Stimulated activated effector memory CD8-positive, alpha-beta T cell treated with anti-CD3 and anti-CD28 coated beads, Interleukin-12 subunit alpha, Interleukin-12 subunit beta, amount 100 ng/mL, for 72 hours (primary cell): Measurements from ENCODE around the gene RGS6.

Source experiments
- ATAC-seq: fragments of 150-1000 bp; cut with Tn5 transposase; 2 replicates; pipeline ENCODE4 v1.10.0; 2021
- DNase-seq, 2 donors: peaks; one replicate each; pipeline ENCODE4 v3.0.0; 2021 to 2022; ENCODE audit warnings: low spot score in 2 of 2
- H3K27ac Mint-ChIP-seq: one replicate; pipeline ENCODE4 v1.8.0; 2022; ENCODE audit warnings: mild to moderate bottlenecking, mixed read lengths
- H3K36me3 Mint-ChIP-seq: one replicate; pipeline ENCODE4 v1.8.0; 2022; ENCODE audit warnings: mild to moderate bottlenecking, mixed read lengths
- H3K4me1 Mint-ChIP-seq: one replicate; pipeline ENCODE4 v1.8.0; 2022; ENCODE audit warnings: mixed read lengths
- H3K4me3 Mint-ChIP-seq: one replicate; pipeline ENCODE4 v1.8.0; 2022; ENCODE audit warnings: mild to moderate bottlenecking, mixed read lengths
- H3K9me3 Mint-ChIP-seq: one replicate; pipeline ENCODE4 v1.8.0; 2022; ENCODE audit warnings: mixed read lengths

Gene RGS6

GRCh38 chr14:72061718-72062117 lies 129.5 kb downstream of the RGS6 start:
- H3K36me3 Mint-ChIP-seq: no peaks in the 10 kb centered on the region
- H3K27ac Mint-ChIP-seq: no peak overlapping the region
- no peaks in the 10 kb centered on the region for H3K9me3 Mint-ChIP-seq
- no peak overlapping the region for H3K4me3 Mint-ChIP-seq
- no peaks in the 10 kb centered on the region for H3K4me1 Mint-ChIP-seq
- ATAC-seq (no peak), DNase-seq (no peak)

- no peaks in the 10 kb centered on the region for H3K36me3 Mint-ChIP-seq
- no peaks in the 10 kb centered on the region for H3K9me3 Mint-ChIP-seq
- no peak overlapping the region for H3K4me3 Mint-ChIP-seq
- DNase-seq (no peak), ATAC-seq (no peak)
- H3K27ac Mint-ChIP-seq: no peak overlapping the region
- no peaks in the 10 kb centered on the region for H3K4me1 Mint-ChIP-seq
Measured at GRCh38 chr14:72063761-72064282, 131.6 kb downstream of the RGS6 start.

- Mint-ChIP-seq H3K4me3 (no peak overlapping the region), H3K4me1 (no peaks in the 10 kb centered on the region), H3K9me3 (no peaks in the 10 kb centered on the region), H3K27ac (no peak overlapping the region), H3K36me3 (no peaks in the 10 kb centered on the region)
- DNase-seq (no peak), ATAC-seq (no peak)
Measured at GRCh38 chr14:72064501-72064900, 132.3 kb downstream of the RGS6 start.

- Mint-ChIP-seq H3K4me1 (no peaks in the 10 kb centered on the region), H3K27ac (no peak overlapping the region), H3K36me3 (no peaks in the 10 kb centered on the region), H3K9me3 (no peaks in the 10 kb centered on the region), H3K4me3 (no peak overlapping the region)
- ATAC-seq: no peak
- DNase-seq: no peak
Measured at GRCh38 chr14:72070458-72070857, 138.2 kb downstream of the RGS6 start.

GRCh38 chr14:72075649-72076334 lies 143.6 kb downstream of the RGS6 start:
- no peak overlapping the region for H3K4me3 Mint-ChIP-seq
- H3K27ac Mint-ChIP-seq: no peak overlapping the region
- no peaks in the 10 kb centered on the region for H3K4me1 Mint-ChIP-seq
- DNase-seq: no peak
- no peaks in the 10 kb centered on the region for H3K9me3 Mint-ChIP-seq
- no peak for ATAC-seq
- H3K36me3 Mint-ChIP-seq: no peaks in the 10 kb centered on the region

GRCh38 chr14:72081137-72081536 lies 148.9 kb downstream of the RGS6 start:
- DNase-seq (no peak), ATAC-seq (no peak)
- Mint-ChIP-seq H3K4me3 (no peak overlapping the region), H3K9me3 (no peaks in the 10 kb centered on the region), H3K36me3 (no peaks in the 10 kb centered on the region), H3K4me1 (no peaks in the 10 kb centered on the region), H3K27ac (no peak overlapping the region)

- no peak overlapping the region for H3K27ac Mint-ChIP-seq
- ATAC-seq: no peak
- no peak for DNase-seq
- H3K4me3 Mint-ChIP-seq: no peak overlapping the region
- no peaks in the 10 kb centered on the region for H3K9me3 Mint-ChIP-seq
- no peaks in the 10 kb centered on the region for H3K36me3 Mint-ChIP-seq
- H3K4me1 Mint-ChIP-seq: no peaks in the 10 kb centered on the region
Measured at GRCh38 chr14:72084935-72085334, 152.7 kb downstream of the RGS6 start.

GRCh38 chr14:72089625-72090024 lies 157.4 kb downstream of the RGS6 start:
- no peak for ATAC-seq
- Mint-ChIP-seq H3K4me1 (peaks cover 2% of the 10 kb centered on the region), H3K4me3 (no peak overlapping the region), H3K27ac (no peak overlapping the region), H3K9me3 (no peaks in the 10 kb centered on the region), H3K36me3 (no peaks in the 10 kb centered on the region)
- no peak for DNase-seq

GRCh38 chr14:72094844-72095582 lies 162.8 kb downstream of the RGS6 start:
- DNase-seq: no peak
- Mint-ChIP-seq H3K4me1 (peaks cover 14% of the 10 kb centered on the region), H3K27ac (peak overlapping the region; percentile 52), H3K4me3 (peak overlapping the region; percentile 6), H3K36me3 (no peaks in the 10 kb centered on the region), H3K9me3 (no peaks in the 10 kb centered on the region)
- peak; percentile 90 for ATAC-seq

GRCh38 chr14:72097173-72097783 lies 165.0 kb downstream of the RGS6 start:
- no peaks in the 10 kb centered on the region for H3K9me3 Mint-ChIP-seq
- H3K4me3 Mint-ChIP-seq: no peak overlapping the region
- ATAC-seq (no peak), DNase-seq (no peak)
- peaks cover 14% of the 10 kb centered on the region for H3K4me1 Mint-ChIP-seq
- no peaks in the 10 kb centered on the region for H3K36me3 Mint-ChIP-seq
- H3K27ac Mint-ChIP-seq: no peak overlapping the region

GRCh38 chr14:72098210-72098609 lies 166.0 kb downstream of the RGS6 start:
- no peak for DNase-seq
- H3K4me3 Mint-ChIP-seq: no peak overlapping the region
- H3K27ac Mint-ChIP-seq: no peak overlapping the region
- ATAC-seq: no peak
- H3K36me3 Mint-ChIP-seq: no peaks in the 10 kb centered on the region
- no peaks in the 10 kb centered on the region for H3K9me3 Mint-ChIP-seq
- peaks cover 14% of the 10 kb centered on the region for H3K4me1 Mint-ChIP-seq

- Mint-ChIP-seq H3K36me3 (no peaks in the 10 kb centered on the region), H3K4me1 (peaks cover 13% of the 10 kb centered on the region), H3K9me3 (no peaks in the 10 kb centered on the region), H3K4me3 (no peak overlapping the region), H3K27ac (no peak overlapping the region)
- no peak for ATAC-seq
- DNase-seq: no peak
Measured at GRCh38 chr14:72099566-72099965, 167.3 kb downstream of the RGS6 start.

GRCh38 chr14:72104011-72104613 lies 171.9 kb downstream of the RGS6 start:
- no peaks in the 10 kb centered on the region for H3K9me3 Mint-ChIP-seq
- DNase-seq (peak; percentile 45 to 69), ATAC-seq (peak; percentile 50)
- no peak overlapping the region for H3K27ac Mint-ChIP-seq
- no peak overlapping the region for H3K4me3 Mint-ChIP-seq
- H3K36me3 Mint-ChIP-seq: no peaks in the 10 kb centered on the region
- H3K4me1 Mint-ChIP-seq: no peaks in the 10 kb centered on the region

GRCh38 chr14:72111911-72112310 lies 179.7 kb downstream of the RGS6 start:
- ATAC-seq (no peak), DNase-seq (no peak)
- Mint-ChIP-seq H3K4me1 (no peaks in the 10 kb centered on the region), H3K9me3 (no peaks in the 10 kb centered on the region), H3K36me3 (no peaks in the 10 kb centered on the region), H3K27ac (no peak overlapping the region), H3K4me3 (no peak overlapping the region)

GRCh38 chr14:72118841-72119240 lies 186.6 kb downstream of the RGS6 start:
- DNase-seq (no peak), ATAC-seq (no peak)
- Mint-ChIP-seq H3K9me3 (no peaks in the 10 kb centered on the region), H3K36me3 (no peaks in the 10 kb centered on the region), H3K4me1 (no peaks in the 10 kb centered on the region), H3K27ac (no peak overlapping the region), H3K4me3 (no peak overlapping the region)
